Muscle of back (tissue), 11 donors: ENCODE results near the gene MBNL2. TPM values are rescaled to one million over a fixed set of nuclear protein-coding genes. Genes with fewer than 3 reads are reported as not detected.

Experiments
- DNase-seq, 3 donors: peaks; one replicate each; pipeline versions ENCODE4 v3.0.0 to v3.0.0-alpha.2; 2013
- polyA plus RNA-seq, 10 donors: library from polyadenylated mRNA; unstranded; fragments of 120-200 nt; gene quantifications; one replicate each; pipeline ENCODE4 v1.2.1, GENCODE V29; 2013; ENCODE audit not compliant: insufficient read length in 10 of 10

MBNL2 gene
- polyA plus RNA-seq, 10 donors = 25.4 to 40.1 (median 33.9) TPM

DNA sequence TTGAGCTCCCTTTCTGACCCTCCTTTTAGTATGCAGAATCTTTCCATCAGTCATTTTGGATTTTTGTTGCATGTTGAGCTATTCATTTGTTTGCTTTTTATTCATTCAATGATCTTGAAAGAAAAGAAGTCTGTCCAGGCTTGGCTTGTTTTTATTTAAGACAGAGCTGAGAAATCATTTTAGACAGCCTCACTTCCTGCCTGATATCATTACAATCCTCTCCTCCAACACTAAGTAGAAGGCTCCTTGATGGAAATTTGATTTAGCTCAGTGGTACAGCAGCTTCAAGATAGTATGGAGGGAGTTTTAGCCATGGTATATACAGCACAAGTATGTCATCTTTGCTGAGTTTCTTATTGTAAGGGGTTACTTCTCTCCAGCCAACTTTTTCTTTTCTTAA, 28.4 kb downstream of the MBNL2 start:
- no peak for DNase-seq

DNA sequence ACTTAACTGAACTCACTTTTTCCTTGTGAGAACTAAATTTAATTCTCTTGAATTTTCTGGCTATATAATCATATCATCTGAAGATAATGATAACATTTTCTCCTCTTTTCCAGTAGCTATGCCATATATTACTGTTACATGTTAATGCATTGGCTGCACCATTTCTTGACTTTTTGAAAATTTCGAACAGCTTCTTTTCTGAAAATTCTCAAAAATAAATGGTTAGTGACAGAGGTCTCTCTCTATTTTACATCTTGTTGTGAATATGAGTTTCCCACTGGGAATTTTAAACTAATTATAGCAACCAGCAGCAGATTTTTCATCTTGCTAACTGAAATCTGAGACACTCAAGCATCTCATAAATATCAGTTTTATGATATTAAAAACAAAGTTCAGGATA, 30.6 kb downstream of the MBNL2 start:
- no peak for DNase-seq

DNA sequence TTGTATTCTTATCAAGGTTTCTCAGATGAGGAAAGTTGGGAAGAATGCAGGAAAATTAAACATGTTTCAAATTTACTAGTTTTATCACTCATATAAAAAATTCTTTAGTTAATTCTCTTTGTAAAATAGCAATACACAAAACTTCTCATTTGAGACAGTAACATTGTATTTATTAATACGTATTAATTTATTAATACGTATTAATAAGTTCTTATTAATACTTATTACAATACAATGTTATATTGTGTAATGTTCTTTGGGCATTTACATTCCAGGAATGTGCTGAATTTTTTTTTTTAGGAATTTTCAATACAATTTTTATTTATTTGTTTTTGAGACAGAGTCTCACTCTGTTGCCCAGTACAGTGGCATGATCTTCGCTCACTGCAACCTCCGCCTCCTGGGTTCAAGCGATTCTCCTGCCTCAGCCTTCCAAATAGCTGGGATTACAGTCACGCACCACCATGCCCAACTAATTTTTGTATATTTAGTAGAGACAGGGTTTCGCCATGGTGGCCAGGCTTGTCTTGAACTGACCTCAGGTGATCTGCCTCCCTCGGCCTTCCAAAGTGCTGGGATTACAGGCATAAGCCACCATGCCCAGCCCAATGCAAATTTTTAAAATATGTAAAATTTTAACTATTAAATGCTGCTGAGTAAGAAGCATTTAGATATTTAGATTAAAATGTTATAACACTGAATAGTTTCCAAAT, 31.6 kb downstream of the MBNL2 start:
- DNase-seq = no peak

DNA sequence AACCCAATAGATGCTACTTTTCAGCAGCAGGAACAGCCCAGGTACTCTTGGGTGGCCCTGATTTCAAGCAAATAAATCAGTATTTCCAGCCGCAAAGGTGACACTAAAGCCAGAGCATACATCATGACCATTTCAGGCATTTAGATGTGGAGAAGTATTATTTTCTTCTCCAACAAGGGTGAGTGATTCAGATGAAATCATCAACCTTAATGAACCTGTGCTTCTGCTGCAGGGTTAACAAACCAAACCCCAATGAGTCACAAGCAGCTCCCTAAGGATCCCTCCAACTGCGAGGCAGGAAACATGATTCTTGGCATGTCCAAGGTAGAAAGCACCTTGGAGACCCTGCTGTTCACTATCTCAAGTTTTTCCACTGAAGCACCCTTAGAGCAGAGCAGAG, 32.7 kb downstream of the MBNL2 start:
- no peak for DNase-seq

DNA sequence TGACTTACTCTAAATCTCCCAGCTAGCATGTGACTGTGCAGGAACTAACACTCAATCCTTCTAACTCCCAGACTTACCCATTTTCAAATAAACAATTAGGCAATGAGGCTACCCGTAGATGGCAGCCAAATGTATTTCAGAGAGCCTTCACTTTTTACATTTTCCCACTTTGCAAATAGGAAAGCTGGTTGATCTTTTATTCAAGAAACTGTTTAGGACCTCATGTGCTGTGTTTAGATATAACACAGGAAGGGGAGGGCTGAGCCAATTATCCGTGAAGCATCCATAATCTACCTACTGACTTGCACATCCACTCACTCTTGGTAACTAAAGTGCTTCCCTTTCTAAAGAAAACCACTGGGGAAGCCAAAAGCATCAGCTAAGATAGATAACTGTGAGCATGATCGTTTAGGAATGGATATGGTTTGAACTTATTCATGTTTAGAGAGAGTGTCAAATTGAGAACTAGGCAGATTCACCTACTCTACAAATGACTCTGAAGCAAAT, 33.4 kb downstream of the MBNL2 start:
- DNase-seq = no peak

DNA sequence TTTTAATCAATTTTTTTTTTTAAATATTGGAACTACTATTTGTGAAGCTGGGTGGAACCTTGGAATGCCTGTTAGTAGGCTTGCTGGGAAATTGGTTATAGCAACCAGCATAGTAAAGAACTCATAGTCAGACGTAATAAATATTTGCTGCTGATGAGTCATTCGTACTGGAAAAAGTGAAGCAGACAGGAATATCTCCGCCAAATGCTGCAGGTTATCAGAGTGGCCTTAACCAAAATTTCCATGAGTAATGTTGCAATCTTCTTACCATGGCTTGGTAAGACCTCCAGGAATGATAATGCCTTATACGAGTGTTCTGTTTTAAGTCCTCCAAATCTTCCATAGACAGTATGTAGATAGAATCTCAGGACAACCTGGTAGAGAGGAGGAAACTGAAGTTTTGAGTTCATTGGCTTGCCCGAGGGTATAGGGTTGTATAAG, 34.2 kb downstream of the MBNL2 start:
- peak in 1 of 3 donors; percentile 93 for DNase-seq

DNA sequence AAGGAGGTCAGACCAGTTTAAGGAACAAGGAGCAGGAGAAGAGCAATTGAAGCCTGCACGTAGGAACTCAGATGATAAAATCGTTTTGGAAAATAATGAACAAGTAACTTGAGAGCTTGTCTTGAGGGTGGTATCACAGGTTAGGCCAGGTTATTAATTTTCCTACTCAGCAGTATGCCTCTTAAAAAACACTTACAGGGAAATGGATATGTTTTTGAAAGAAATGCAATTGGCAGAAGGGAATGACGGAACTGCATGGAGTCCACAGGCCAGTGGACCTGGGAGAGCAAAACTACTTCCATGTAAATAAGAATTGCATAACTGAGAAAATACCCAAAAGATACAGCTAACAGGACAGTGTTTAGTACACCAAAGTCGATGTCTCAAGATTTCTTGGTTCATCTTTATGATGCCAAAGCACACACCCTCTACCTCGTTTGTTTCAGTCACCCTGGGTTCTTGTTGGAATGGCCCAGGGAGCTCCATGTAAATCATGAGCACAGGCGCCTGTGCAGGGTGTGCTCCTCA, 35.2 kb downstream of the MBNL2 start:
- no peak for DNase-seq

DNA sequence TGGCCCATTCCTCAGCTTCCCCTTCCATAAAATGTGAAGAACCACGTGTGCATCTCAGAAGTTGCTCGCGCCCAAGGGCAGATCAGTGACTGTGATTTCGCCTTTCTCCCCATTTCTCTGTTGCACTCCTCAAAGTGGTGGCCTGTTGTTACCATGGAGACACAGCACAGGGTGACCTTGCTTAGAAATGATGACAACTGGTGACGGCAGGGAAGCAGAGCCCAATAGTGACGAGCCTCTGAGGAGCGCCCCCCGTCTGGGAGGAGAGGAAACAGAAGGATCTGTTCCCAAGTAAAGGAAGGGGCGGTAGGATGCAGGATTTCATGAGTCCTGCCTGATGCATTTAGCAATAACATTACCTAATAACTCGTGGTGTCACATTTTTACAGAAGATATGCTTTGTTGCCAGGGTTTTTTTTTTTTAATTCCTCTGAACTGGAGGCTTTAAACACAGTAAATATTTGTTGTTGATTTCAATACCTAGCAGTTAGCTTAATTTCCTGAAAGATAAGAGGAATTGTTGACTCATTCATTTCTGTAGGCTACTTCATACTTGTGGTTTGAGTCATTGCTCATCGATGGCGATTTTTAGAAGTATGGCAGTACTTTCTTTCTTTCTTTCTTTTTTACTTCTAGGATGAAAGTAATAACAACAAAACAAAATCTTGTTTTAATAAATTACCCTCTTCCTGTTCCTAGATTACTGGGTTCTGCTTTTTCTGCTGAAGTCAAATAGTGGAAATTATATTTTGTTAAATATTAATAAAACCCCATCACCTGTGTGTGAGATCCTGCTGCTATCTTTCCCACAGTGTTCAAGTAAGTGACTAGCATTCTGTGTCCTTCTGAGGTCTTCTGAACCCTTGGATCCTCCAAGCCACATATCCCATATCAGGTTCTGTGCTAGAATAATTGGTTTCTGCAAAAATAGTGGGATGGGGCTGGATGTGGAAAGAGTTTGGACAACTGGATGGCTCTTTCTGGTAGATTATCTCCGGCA, 36.0 kb downstream of the MBNL2 start:
- DNase-seq = peak in 1 of 3 donors; percentile 62

DNA sequence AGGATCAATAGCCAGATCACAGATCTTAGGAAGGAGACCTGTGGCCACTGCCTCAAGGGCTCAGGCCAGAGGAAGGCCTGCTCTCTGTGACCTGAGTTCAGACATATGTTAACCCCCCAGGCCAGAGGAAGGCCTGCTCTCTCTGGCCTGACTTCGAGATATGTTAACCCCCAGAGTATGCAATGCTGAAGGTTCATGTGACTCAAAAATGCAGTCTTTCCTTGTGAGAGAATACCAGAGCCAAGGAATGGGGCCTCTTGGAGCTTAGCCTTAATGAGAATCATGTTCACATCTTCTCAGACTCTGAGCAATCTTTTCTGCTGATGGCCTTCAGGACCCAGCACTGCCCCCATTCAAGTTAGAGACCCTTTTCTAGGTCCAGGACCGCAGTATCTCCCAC, 36.7 kb downstream of the MBNL2 start:
- DNase-seq = no peak

DNA sequence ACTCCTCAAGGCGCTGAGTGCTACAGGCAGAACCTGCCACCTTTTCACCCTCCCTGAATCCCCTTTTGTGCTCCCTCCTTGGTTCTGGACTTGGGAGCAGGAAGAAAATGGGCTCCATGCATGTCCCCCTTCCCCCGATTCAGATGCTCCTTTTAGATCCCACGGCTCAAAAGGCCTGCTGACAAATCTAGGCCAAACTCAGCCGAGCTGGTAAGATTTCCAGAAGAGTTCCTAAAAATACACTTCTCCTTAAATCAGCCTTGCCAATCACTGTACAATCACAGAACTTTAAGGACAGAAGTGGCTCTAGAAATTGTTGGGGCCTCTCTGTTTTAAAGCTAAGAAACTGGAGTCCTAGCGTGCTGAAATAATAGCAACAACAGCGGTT, 37.3 kb downstream of the MBNL2 start:
- DNase-seq = no peak

DNA sequence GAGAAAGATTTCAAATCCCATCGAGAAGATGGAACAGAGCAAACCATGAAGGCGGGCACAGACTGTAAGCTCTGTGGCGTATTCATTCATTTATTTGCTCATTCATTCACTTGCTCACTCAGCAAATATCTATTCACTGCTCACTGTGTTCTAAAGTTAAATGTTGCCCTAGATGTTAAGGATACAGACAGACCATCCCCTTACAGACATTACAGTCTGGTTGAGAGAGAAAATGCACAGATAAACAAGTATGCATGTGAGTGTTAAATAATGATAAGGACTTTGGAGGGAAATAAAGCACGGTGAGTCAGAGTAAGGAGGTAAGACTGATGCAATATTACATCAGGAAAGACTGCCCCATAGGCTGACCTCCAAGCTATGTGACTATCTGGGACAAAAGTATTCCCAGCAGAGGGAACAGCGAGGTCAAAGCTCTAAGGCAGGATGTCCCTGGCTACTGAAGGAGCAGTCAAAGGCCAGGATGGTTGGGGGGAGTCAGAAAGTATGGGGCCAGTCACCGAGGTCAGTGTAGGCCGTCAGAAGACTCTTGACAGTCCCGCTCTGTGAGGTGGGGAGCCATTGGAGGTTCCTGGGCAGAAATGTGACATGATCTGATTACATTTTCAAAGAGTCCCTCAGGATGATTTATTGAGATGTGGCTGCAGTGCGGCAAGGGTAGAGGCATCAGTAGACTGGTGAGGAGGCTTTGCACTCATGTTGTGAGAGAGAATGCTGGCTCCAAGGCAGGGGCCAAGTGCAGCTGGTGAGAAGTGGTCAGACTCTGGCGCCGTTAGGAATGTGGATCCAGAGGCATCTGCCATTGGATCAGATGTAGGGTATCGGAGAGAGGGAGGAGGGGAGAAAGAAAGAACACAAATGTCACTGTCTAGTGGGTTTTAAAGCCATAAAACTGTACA, 37.9 kb downstream of the MBNL2 start:
- DNase-seq = no peak

DNA sequence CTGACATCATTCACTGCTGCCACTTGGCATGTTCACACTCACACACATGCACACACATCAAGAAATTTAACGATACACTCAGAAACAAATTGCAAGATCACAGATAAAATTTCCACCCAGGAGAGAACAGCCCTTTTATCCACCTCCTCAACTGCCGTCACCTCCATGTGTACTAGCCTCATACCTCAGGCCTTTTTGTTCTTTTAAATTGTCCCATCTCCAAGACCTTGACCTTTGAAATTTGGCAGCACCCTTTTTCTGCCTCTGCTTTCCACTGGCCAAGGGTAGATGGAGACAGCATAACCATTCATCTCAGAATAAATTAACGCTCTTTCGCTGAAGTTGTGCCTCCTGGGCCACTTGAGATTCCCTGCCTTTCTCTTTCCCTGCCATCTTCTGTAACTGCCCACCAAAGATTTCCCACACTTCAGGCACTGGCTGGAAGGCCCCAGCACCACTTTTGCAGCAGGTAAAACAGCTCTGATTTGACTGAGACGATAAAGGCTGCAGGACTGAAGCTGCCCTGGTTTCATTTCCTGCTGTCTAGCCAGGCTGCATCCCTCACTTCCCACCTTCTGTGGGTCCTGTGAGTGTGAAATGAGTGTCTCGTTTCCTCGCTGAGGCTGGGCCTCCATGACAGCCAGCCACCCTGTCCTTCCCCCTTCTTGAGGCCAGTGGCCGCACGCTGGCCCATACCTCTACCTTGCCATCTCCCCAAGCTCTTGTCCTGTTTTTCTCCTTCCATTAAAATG, 39.3 kb downstream of the MBNL2 start:
- no peak for DNase-seq

DNA sequence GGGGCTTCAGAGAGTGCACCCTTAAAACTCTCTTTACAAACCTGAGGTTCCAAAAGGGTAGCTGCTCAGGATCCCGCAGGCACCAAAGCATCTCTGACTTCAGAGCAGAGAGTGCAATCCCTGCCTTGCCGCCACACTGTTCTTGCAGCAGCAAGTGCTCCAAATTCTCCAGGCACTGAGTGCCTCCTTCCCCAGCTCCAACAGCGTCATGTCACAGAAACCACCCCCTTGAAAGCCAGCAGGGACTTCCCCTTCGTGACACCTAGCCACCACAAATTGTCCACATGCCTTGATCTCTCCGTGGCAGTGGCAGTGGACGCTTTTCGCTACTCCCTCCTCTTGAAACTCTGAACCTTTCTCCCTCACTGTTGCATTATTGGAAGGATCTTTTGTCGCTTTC, 39.9 kb downstream of the MBNL2 start:
- DNase-seq = no peak

DNA sequence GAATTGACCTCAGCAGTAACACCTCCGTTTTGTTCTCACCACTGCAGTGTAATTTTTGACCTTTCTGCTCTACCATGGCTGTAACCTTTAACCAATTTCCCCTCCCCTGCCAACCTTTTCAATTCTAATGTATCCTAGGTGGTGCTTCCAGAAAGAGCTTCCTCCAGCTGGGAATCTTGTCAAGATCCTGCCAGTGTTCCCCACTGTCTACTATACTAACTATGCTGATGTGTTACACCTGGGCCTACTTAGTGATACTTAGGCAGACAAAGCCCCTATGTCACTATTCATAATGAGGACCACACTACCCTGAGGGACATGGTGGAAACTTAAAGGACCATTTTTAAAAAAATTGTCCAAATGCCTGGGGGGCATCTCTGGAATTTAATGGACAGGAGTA, 41.0 kb downstream of the MBNL2 start:
- no peak for DNase-seq

DNA sequence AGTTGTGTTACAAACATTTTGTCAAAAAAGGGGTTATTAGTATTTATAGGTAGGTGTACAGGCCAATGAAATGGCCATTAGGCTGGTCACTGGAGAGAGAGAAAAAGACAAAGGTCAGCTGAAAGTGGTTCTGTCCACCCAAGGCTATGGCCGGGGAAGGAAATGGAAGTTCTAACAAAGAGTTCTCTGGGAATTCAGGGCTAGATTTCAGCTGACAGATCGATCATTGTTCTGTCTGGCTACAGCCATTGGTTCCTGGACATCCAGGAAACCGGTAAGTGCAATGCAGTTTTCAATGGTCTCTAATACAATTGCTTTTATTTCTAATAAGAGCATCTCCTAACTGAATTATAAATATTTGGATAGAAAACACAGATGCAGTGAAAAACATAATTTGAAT, 42.5 kb downstream of the MBNL2 start:
- no peak for DNase-seq

DNA sequence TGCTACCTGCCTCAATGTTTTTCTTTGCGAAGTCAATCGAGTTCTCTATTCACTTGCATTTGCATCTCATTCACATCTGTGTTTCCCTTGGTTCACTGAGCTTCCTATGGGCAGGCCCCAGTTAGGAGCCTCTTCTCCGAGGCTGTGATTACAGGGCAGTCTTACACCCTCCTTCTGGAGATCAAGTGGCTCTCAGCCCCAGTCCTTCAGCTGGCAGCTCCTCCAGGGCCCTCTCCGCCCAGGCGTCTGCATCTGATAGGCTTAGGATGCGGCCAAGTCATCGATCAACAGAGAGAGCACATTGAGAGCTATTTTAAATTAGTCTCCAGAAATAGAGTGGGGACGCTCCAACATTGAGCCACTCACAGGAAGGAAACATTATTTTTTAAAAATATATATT, 44.2 kb downstream of the MBNL2 start:
- no peak for DNase-seq

DNA sequence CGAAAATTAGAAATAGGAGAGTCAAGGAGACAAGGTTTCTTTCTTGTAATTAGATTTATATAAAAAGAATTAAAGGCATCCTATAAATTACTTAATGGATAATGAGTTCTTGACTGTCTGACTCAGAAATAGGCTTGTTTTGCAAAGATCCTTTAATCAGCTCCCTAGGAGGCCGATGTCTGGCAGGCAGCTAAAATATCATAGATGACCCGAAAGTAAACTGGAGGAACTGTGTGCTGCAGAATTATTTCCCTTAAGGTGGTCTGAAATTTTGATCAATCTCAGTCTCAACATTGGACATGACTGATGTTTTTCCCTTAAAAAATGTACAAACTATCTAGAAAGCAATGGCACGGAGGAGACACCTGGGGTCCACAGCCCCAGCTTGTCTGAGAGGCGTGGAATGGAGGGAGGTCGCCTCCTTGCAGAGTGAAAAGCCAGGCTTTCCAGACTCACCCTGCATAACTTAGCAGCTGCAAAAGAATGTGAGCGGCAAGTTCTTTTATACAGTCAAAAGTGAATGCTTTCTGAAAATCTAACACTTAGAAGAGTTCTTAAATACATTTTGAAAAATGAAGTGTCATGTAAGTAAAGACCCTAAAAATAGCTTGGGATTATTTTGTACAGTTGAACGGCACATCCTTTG, 44.8 kb downstream of the MBNL2 start:
- no peak for DNase-seq

DNA sequence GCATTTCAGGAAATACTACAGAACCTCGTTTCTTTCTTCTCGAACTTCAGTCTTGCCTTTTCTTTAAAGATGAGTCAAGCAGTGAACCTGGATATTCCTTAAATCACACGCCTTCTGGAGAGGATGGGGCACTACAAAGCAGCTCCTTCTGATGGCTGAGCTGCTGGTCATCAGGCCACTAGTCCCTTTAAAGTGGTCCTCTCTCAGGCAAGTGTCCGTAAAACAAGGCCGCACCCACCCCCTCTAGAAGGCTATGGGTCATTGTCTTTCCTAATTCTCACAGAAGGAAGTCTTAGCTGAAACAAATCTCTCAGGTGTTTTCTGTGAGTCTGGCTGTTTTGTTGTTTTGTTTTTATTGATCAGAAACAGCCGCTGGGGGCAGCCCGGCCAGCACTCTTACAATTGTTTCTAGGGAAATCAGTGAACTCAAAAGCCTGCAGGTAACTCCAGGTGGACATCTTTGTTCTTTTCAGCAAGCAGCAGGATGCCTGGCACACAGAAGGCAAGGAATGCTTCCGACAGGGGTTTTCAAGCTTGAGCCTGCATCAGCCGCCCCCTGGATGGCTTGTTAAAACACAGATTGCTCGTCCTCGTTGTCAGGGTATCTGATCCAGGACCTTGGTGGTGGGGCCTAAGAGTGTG, 45.4 kb downstream of the MBNL2 start:
- DNase-seq = no peak

DNA sequence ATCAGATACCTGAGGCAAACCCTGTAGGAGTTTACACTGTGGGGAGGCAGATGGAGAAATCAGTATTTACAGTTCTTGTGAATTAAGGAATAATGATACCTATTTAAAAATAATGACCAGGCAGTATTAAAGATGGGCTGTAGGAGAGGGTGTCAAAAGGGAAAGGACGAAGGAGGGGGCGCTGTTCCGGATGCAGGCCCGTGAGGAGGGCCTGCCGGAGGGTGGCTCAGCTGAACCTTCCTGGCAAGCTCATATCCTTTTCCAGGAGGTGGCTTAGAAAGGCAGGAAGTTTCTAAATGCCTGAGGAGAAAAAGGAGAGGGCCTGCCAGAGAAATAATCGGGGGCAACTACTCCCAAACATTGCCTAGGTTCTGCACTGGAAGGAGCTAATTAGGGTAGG, 46.6 kb downstream of the MBNL2 start:
- no peak for DNase-seq

DNA sequence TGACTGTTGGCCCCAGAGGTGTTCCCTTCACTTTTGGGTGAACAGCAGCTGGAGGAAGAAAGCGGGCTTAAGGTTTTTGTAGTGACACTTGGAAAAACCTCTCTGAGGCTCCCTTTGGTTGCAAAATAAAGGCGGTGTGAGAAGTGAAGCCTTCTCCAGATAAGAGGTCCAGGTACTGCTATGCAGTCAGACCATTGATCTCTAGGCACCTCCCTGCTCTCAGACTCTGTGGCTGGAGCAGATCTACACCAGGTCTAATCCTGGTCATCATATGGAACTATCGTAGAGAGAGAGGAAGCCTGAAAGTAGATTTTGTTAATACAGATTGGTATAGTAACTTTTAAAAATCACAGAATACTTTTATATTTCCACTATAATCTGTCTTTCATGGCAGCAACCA, 47.5 kb downstream of the MBNL2 start:
- DNase-seq = no peak
